Immature natural killer cell (primary cell): ENCODE measurements around the gene RAMACL. TPM values are rescaled to one million over a fixed set of nuclear protein-coding genes. Genes with fewer than 3 reads are reported as not detected.

ENCODE experiments used
- DNase-seq, 3 donors: peaks; one replicate each; pipeline ENCODE4 v3.0.0; 2022; ENCODE audit warnings: mixed read lengths in 1 of 3
- H3K27ac Mint-ChIP-seq, 6 donors: one replicate each; pipeline ENCODE4 v1.8.0; 2020; ENCODE audit warnings: mixed read lengths in 6 of 6, mild to moderate bottlenecking in 5 of 6, inconsistent platforms in 4 of 6, moderate library complexity in 3 of 6
- H3K27me3 Mint-ChIP-seq, 3 donors: one replicate each; pipeline ENCODE4 v1.8.0; 2020 to 2021; ENCODE audit warnings: low read depth in 3 of 3, mild to moderate bottlenecking in 3 of 3, mixed read lengths in 3 of 3, moderate library complexity in 3 of 3, inconsistent platforms in 1 of 3
- H3K36me3 Mint-ChIP-seq, 3 donors: one replicate each; pipeline ENCODE4 v1.8.0; 2020; ENCODE audit warnings: mixed read lengths in 3 of 3, inconsistent platforms in 2 of 3, mild to moderate bottlenecking in 2 of 3
- H3K4me1 Mint-ChIP-seq, 2 donors: one replicate each; pipeline ENCODE4 v1.8.0; 2020; ENCODE audit warnings: inconsistent platforms in 2 of 2, mild to moderate bottlenecking in 2 of 2, mixed read lengths in 2 of 2, moderate library complexity in 1 of 2
- H3K4me3 Mint-ChIP-seq, 5 donors: one replicate each; pipeline ENCODE4 v1.8.0; 2020; ENCODE audit warnings: mild to moderate bottlenecking in 5 of 5, mixed read lengths in 5 of 5, inconsistent platforms in 3 of 5, moderate library complexity in 3 of 5
- H3K9me3 Mint-ChIP-seq, 6 donors: one replicate each; pipeline ENCODE4 v1.8.0; 2020; ENCODE audit warnings: mild to moderate bottlenecking in 6 of 6, mixed read lengths in 6 of 6, inconsistent platforms in 4 of 6, moderate library complexity in 3 of 6
- polyA plus RNA-seq, 3 donors: library from polyadenylated mRNA; unstranded; fragments of 300-500 nt; fragmentation: Illumina TruSeq; gene quantifications; one replicate each; pipeline ENCODE4 v1.2.3, GENCODE V29; 2021

RAMACL gene
- polyA plus RNA-seq, 3 donors from 2014 or later = 0.18 to 0.58 (median 0.38) TPM

GRCh38 chr6:166569206-166569605, 17.3 kb downstream of the RAMACL start:
- H3K4me3 Mint-ChIP-seq = no peak overlapping the region
- H3K27ac Mint-ChIP-seq = no peak overlapping the region
- H3K4me1 Mint-ChIP-seq = peaks cover 0 to 3% of the 10 kb centered on the region in 2 donors
- H3K36me3 Mint-ChIP-seq = no peaks in the 10 kb centered on the region
- H3K9me3 Mint-ChIP-seq = peaks cover 0 to 1% (median 0%) of the 10 kb centered on the region in 6 donors
- DNase-seq = no peak
- H3K27me3 Mint-ChIP-seq = peaks cover 3 to 7% (median 4%) of the 10 kb centered on the region in 3 donors

DNA sequence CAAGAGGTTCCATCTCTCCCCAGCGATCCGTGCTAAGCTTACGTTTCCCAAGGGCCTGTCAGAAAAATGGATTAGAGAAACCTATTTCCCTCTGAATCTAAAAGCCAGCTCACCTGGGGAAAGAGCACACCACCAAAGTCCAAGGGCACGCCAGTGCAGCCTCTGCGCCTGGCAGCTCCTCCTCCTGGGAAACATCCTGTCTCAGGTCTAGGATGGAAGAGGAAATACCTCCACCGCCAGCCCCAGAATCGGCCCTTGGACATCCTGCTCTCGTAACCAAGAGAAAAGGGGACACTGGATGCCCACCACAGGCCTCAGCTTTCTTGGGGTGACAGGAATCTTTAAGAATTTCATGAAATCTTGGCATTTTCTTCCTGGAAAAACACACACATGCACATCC, 18.7 kb downstream of the RAMACL start:
- H3K27ac Mint-ChIP-seq = no peak overlapping the region
- H3K4me3 Mint-ChIP-seq = no peak overlapping the region
- no peaks in the 10 kb centered on the region for H3K9me3 Mint-ChIP-seq
- DNase-seq = no peak
- H3K27me3 Mint-ChIP-seq = peaks cover 3 to 11% (median 4%) of the 10 kb centered on the region in 3 donors
- H3K4me1 Mint-ChIP-seq = peaks cover 0 to 3% of the 10 kb centered on the region in 2 donors
- no peaks in the 10 kb centered on the region for H3K36me3 Mint-ChIP-seq

- H3K36me3 Mint-ChIP-seq = no peaks in the 10 kb centered on the region
These were observed 19.4 kb downstream of the RAMACL start for GRCh38 chr6:166567107-166567506.

GRCh38 chr6:166566026-166567011, 20.2 kb downstream of the RAMACL start:
- H3K4me3 Mint-ChIP-seq = no peak overlapping the region
- no peaks in the 10 kb centered on the region for H3K9me3 Mint-ChIP-seq
- H3K4me1 Mint-ChIP-seq = no peaks in the 10 kb centered on the region
- peaks cover 0 to 13% (median 3%) of the 10 kb centered on the region in 3 donors for H3K27me3 Mint-ChIP-seq
- no peak overlapping the region for H3K27ac Mint-ChIP-seq
- no peaks in the 10 kb centered on the region for H3K36me3 Mint-ChIP-seq
- DNase-seq = no peak

More at GRCh38 chr6:166567107-166567506, 19.4 kb downstream of the RAMACL start:
- Mint-ChIP-seq H3K4me3 (no peak overlapping the region), H3K27ac (peak overlapping the region in 1 of 6 donors; percentile 10), H3K27me3 (peaks cover under 1 to 13% (median 3%) of the 10 kb centered on the region in 3 donors), H3K4me1 (no peaks in the 10 kb centered on the region), H3K9me3 (no peaks in the 10 kb centered on the region)
- no peak for DNase-seq

DNA sequence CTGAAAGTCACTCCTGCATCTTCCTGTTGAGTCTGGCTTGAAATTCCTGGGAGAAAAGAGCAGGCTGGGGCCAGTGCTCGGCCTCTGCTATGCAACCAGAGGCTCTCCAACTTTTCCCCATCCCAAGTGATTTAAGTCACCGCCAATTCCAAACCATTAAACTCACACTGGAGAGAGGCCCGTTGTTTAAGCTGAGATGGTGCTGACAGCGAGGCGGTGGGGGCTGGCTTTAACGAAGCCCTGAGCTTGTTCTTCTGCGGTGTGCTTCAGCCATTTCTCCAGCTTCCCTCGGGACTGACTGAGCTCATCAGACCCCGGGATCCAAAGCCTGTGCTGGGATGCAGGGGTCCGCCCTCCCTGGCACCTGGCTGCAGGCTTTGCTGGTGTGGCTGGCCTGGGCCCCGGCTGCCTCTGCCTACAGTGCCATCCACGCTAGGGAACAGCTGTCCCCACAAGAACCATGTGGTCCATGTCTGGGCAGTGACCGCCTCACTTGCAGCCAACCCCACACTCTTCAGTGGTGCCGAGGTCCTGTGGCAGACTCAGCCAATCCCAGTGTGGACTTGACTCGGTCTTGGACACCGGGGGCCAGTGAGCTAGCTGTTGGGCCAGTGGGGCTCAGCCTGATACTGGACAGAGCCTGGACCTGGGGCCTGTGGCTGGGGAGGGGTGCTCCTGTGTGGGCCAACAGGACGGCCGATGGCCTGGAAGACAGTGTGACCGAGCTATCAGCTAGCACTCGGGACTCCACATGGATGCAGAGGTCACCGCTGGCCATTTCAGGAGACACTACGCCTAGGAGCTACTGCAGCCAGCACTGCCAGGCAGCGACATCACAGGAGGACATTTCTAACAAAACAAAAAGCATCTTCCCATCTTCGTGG, 21.2 kb downstream of the RAMACL start:
- H3K9me3 Mint-ChIP-seq = no peaks in the 10 kb centered on the region

GRCh38 chr6:166563805-166564204, 22.7 kb downstream of the RAMACL start:
- H3K36me3 Mint-ChIP-seq = peaks cover 0 to 6% (median 0%) of the 10 kb centered on the region in 3 donors
- DNase-seq = no peak
- H3K4me1 Mint-ChIP-seq = no peaks in the 10 kb centered on the region
- no peak overlapping the region for H3K4me3 Mint-ChIP-seq
- no peak overlapping the region for H3K27ac Mint-ChIP-seq
- H3K9me3 Mint-ChIP-seq = peaks cover 0 to 10% (median 0%) of the 10 kb centered on the region in 6 donors
- H3K27me3 Mint-ChIP-seq = peaks cover 0 to 9% (median 2%) of the 10 kb centered on the region in 3 donors

More for the DNA sequence above, 21.2 kb downstream of the RAMACL start:
- Mint-ChIP-seq H3K36me3 (no peaks in the 10 kb centered on the region), H3K4me1 (no peaks in the 10 kb centered on the region), H3K27me3 (peaks cover 0 to 9% (median 5%) of the 10 kb centered on the region in 3 donors), H3K27ac (no peak overlapping the region), H3K4me3 (no peak overlapping the region)
- DNase-seq = no peak

DNA sequence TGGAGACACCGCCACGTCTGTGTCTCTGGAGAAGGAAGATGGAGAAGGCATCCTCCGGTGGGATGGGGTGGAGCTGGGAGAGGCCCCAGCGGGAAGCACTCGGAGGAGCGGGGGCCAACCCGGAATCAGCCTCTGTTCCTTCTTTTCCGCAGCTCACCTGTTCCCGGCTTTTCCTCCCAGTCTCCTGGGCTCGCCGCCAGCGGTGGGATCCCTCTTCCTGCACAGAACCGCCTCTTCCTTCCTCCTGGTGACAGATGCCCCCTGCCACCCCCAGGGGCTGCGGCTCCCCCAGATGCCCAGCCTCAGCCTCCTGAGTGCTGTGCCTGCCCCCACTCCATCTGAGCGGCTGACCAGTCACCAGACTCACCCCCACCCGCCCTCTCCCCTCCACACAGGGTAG, 23.3 kb downstream of the RAMACL start:
- H3K4me3 Mint-ChIP-seq = no peak overlapping the region
- DNase-seq = no peak
- H3K27ac Mint-ChIP-seq = no peak overlapping the region
- no peaks in the 10 kb centered on the region for H3K4me1 Mint-ChIP-seq
- H3K27me3 Mint-ChIP-seq = peaks cover 0 to 9% (median 2%) of the 10 kb centered on the region in 3 donors
- peaks cover 0 to 10% (median 0%) of the 10 kb centered on the region in 6 donors for H3K9me3 Mint-ChIP-seq
- peaks cover 0 to 6% (median 0%) of the 10 kb centered on the region in 3 donors for H3K36me3 Mint-ChIP-seq

GRCh38 chr6:166562726-166563125, 23.8 kb downstream of the RAMACL start:
- peaks cover 0 to 10% (median 0%) of the 10 kb centered on the region in 6 donors for H3K9me3 Mint-ChIP-seq
- no peak overlapping the region for H3K4me3 Mint-ChIP-seq
- DNase-seq = no peak
- no peaks in the 10 kb centered on the region for H3K4me1 Mint-ChIP-seq
- peaks cover 0 to 9% (median 2%) of the 10 kb centered on the region in 3 donors for H3K27me3 Mint-ChIP-seq
- H3K36me3 Mint-ChIP-seq = peaks cover 0 to 6% (median 0%) of the 10 kb centered on the region in 3 donors
- no peak overlapping the region for H3K27ac Mint-ChIP-seq

GRCh38 chr6:166561771-166562359, 24.6 kb downstream of the RAMACL start:
- Mint-ChIP-seq H3K36me3 (peaks cover 0 to 6% (median 0%) of the 10 kb centered on the region in 3 donors), H3K4me3 (no peak overlapping the region), H3K9me3 (peaks cover 0 to 10% (median 0%) of the 10 kb centered on the region in 6 donors), H3K4me1 (peaks cover 4 to 6% of the 10 kb centered on the region in 2 donors), H3K27me3 (peaks cover 2 to 7% (median 3%) of the 10 kb centered on the region in 3 donors), H3K27ac (peak overlapping the region in 1 of 6 donors; percentile 21)
- DNase-seq = no peak

- Mint-ChIP-seq H3K27me3 (peaks cover 2 to 11% (median 3%) of the 10 kb centered on the region in 3 donors), H3K4me3 (no peak overlapping the region)
These were observed 26.3 kb downstream of the RAMACL start for GRCh38 chr6:166560222-166560621.

DNA sequence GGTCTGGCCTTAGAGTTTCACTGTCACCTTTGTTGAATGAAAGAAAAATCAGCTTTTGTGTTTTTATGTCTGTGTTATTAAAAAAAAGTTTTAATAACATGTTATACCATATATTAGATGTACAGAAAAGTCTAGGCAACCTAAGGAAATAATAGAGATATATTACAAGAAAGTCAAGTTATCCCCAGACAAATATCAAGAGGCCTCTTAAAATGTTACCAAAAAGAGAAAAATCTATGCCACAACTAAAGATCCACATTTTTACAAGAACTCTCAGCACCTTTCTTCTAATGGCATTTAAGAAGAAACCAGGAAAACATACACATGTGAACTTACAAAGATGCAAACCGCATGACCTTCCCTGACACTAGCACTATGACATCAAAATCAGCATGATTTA, 26.8 kb downstream of the RAMACL start:
- no peak for DNase-seq
- Mint-ChIP-seq H3K4me3 (no peak overlapping the region), H3K27me3 (peaks cover 2 to 13% (median 3%) of the 10 kb centered on the region in 3 donors), H3K4me1 (peaks cover 4 to 11% of the 10 kb centered on the region in 2 donors), H3K27ac (no peak overlapping the region), H3K36me3 (peaks cover 0 to 6% (median 0%) of the 10 kb centered on the region in 3 donors), H3K9me3 (peaks cover 0 to 10% (median 0%) of the 10 kb centered on the region in 6 donors)

More at GRCh38 chr6:166560222-166560621, 26.3 kb downstream of the RAMACL start:
- H3K36me3 Mint-ChIP-seq = peaks cover 0 to 6% (median 0%) of the 10 kb centered on the region in 3 donors
- peaks cover 0 to 10% (median 0%) of the 10 kb centered on the region in 6 donors for H3K9me3 Mint-ChIP-seq
- peaks cover 4 to 11% of the 10 kb centered on the region in 2 donors for H3K4me1 Mint-ChIP-seq
- no peak overlapping the region for H3K27ac Mint-ChIP-seq
- DNase-seq = no peak

- Mint-ChIP-seq H3K4me3 (no peak overlapping the region), H3K9me3 (peaks cover 0 to 10% (median 0%) of the 10 kb centered on the region in 6 donors), H3K27me3 (peaks cover 2 to 13% (median 3%) of the 10 kb centered on the region in 3 donors), H3K4me1 (peaks cover 4 to 11% of the 10 kb centered on the region in 2 donors), H3K27ac (no peak overlapping the region), H3K36me3 (peaks cover 0 to 6% (median 0%) of the 10 kb centered on the region in 3 donors)
- no peak for DNase-seq
These were observed 27.3 kb downstream of the RAMACL start for GRCh38 chr6:166559211-166559610.
